ENCODE measurements around the gene APP.

APP gene

DNA sequence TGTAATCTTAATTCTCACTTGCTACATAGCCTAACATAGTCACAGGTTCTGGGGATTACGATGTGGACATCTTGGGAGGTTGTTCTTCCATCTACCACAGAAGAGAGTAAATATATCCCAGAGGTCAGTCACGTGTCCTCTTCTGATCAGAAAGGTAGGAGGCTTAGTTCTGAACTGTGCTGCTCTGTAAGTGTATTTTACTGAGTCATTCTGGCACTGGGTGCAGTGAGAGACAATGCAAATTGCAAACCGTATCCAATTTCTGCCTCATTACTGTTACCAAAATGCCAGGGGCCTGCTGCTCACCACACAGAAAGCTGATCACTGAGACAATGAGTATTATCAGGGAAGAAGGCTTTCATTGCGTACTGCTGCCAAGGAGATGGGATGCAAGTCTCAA is 331.8 kb downstream of the APP start:
- TF ChIP-seq, protein P1, sequence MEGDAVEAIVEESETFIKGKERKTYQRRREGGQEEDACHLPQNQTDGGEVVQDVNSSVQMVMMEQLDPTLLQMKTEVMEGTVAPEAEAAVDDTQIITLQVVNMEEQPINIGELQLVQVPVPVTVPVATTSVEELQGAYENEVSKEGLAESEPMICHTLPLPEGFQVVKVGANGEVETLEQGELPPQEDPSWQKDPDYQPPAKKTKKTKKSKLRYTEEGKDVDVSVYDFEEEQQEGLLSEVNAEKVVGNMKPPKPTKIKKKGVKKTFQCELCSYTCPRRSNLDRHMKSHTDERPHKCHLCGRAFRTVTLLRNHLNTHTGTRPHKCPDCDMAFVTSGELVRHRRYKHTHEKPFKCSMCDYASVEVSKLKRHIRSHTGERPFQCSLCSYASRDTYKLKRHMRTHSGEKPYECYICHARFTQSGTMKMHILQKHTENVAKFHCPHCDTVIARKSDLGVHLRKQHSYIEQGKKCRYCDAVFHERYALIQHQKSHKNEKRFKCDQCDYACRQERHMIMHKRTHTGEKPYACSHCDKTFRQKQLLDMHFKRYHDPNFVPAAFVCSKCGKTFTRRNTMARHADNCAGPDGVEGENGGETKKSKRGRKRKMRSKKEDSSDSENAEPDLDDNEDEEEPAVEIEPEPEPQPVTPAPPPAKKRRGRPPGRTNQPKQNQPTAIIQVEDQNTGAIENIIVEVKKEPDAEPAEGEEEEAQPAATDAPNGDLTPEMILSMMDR (IDR thresholded peaks at IDR 0.05; ENCODE audit: borderline replicate concordance, control extremely low read depth, extremely low read depth, insufficient read depth, missing control alignments) = no peak
- in situ Hi-C loops (cut with MboI; ENCODE audit: low sequenced_read_pairs, unreplicated experiment) = no loop called here
- DNase-seq (ENCODE audit: low spot score) = no peak

DNA sequence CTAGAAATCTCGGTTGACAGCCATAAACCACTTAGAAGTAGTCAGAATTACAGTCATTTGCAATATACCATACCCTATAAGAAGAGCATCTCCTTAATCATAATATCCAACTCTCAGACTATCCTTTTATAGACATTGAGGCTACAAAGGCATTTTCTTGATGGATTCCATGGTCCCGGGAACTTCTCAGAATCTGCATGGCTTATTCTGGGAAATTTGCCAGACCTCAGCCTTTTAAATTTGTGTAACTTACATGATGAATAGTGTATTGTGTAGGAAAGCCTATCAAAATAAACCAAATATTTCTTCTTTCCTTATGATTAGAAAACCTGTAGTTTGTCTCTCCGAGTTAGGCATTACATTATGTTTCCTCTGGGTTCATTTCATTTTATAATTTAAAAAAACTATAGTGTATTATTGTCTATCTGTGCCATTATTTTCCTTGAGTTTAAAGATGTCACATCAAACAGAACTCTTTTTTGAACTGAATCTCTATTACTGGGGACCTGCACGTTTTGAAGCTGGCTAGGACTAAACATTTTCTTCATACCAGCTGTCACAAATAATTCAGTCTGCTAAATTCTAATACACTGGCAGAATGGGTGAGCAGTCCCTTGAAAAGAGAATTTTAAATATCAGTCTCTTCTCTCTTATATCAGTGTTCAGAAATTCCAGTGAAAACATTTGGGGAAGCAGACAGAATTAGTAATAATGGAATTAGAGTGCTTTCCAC is 332.9 kb downstream of the APP start:
- in situ Hi-C loops (cut with MboI; ENCODE audit: low sequenced_read_pairs, unreplicated experiment) = no loop called here
- TF ChIP-seq, protein P1 (IDR thresholded peaks at IDR 0.05; ENCODE audit: borderline replicate concordance, control extremely low read depth, extremely low read depth, insufficient read depth, missing control alignments) = no peak
- DNase-seq (ENCODE audit: low spot score) = no peak

DNA sequence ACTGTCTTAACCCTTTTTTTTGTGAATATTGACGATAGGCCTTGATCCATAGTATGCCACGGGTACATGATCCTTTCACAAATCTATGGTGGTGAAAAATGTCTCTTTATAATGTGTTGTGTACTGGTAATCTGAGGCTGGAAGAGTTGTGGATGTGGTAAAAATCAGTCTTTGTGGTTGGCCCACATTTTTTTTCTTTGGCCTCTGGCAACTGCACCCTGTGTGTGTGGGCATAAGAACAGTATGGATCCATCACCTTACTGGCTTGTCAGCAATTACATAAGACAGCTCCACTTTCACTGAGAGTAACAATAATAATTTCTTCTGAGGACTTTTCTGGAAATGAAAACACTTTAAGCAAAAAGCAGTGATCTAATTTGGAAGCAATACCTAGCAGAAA is 334.2 kb downstream of the APP start:
- no peak for DNase-seq (ENCODE audit: low spot score)
- in situ Hi-C loops (cut with MboI; ENCODE audit: low sequenced_read_pairs, unreplicated experiment) = no loop called here
- TF ChIP-seq, protein P1 (IDR thresholded peaks at IDR 0.05; ENCODE audit: borderline replicate concordance, control extremely low read depth, extremely low read depth, insufficient read depth, missing control alignments) = no peak

DNA sequence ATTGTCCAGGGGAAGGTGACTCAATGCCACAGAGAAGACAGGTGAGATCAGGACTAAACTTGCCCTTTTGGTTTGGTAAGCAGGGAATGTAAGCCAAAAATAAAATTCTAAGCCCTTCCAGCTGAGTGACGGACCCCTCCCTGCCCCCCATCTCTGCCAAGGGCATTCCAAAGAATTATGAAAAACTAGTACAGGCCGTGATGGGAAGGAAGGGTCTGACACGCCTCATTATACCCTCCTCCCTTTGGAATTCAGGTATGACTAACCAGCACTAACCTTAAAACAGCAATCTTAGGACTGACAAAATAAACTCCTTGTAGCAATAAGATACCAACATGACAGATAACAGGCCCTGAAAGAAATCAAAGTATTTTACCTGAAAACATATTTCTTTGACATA is 336.2 kb downstream of the APP start:
- no peak for DNase-seq (ENCODE audit: low spot score)
- TF ChIP-seq, protein P1 (IDR thresholded peaks at IDR 0.05; ENCODE audit: borderline replicate concordance, control extremely low read depth, extremely low read depth, insufficient read depth, missing control alignments) = no peak

DNA sequence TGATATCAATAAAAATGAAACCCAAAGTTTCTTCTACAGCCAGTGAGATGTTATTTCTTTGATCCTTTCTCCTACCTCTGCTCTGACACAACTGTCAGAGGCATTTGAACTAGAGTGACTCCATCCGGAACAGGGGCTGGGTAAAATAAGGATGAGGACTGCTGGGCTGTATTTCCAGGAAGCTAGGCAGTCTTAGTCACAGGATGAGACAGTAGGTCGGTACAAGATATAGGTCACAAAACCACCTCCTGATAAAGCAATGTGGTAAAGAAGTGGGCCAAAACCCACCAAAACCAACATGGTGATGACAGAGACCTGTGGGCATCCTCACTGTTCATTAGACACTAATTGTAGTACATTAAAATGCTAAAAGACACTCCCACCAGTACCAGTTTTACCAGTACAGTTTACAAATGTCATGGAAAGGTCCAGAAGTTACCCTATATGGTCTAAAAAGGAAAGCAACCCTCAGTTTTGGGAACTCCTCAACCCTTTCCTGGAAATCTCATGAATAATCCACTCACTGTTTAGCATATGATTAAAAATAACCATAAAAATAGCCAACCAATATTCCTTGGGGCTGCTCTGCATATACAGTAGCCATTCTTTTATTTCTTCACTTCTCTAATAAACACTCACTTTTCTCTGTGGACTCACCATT is 339.1 kb downstream of the APP start:
- TF ChIP-seq, protein P1 (IDR thresholded peaks at IDR 0.05; ENCODE audit: borderline replicate concordance, control extremely low read depth, extremely low read depth, insufficient read depth, missing control alignments) = no peak
- in situ Hi-C loops (cut with MboI; ENCODE audit: low sequenced_read_pairs, unreplicated experiment) = no loop called here
- no peak for DNase-seq (ENCODE audit: low spot score)

More for the DNA sequence above, 336.2 kb downstream of the APP start:
- in situ Hi-C loops (cut with MboI; ENCODE audit: low sequenced_read_pairs, unreplicated experiment) = no loop called here
